HG03354 (cell line): ENCODE data around the gene THEM4.

Experiments
- ATAC-seq: cut with Tn5 transposase; IDR thresholded peaks from one replicate; pipeline ENCODE4 v1.9.1; 2021; ENCODE audit warnings: mild to moderate bottlenecking; ENCODE audit not compliant: unreplicated experiment, poor library complexity, severe bottlenecking

THEM4 gene

DNA sequence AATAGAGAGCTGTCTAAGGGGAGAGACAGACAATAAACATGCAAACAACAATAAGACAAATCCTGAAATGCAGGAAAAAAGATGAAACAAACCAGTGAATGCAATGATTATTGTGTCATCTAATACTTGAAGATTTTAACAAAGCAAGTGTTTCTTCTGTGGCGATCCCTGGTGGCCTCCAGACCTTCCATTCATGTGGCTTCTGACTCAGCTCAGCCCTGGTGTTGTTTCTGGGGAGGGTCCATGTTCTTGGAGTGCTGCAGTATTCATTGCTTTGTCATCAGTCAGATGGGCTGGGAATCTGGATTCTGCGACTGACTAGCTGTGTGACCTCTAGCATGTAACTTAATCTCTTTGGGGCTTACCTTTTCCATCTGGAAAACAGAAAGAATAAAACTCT, 68.2 kb downstream of the THEM4 start:
- ATAC-seq, result no peak

DNA sequence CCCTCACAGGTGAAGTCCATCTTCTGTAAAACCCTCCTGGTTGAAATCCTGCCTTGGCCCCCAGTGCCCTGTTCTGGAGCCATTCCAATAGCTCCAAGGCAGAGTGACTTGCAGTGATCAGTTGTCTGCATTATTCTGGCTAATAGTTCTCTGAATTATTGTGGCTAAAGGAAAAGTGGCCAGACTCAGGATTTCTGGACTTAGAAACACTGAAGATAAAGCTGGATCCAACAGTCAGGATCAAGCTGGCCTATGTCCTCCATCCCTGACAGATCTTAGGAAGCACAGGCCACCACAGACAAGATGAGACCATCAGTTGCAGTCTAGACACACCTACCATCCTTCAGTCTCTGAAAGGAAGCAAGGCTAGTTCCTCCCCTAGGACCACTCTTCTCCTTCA, 68.9 kb downstream of the THEM4 start:
- ATAC-seq, result no peak

DNA sequence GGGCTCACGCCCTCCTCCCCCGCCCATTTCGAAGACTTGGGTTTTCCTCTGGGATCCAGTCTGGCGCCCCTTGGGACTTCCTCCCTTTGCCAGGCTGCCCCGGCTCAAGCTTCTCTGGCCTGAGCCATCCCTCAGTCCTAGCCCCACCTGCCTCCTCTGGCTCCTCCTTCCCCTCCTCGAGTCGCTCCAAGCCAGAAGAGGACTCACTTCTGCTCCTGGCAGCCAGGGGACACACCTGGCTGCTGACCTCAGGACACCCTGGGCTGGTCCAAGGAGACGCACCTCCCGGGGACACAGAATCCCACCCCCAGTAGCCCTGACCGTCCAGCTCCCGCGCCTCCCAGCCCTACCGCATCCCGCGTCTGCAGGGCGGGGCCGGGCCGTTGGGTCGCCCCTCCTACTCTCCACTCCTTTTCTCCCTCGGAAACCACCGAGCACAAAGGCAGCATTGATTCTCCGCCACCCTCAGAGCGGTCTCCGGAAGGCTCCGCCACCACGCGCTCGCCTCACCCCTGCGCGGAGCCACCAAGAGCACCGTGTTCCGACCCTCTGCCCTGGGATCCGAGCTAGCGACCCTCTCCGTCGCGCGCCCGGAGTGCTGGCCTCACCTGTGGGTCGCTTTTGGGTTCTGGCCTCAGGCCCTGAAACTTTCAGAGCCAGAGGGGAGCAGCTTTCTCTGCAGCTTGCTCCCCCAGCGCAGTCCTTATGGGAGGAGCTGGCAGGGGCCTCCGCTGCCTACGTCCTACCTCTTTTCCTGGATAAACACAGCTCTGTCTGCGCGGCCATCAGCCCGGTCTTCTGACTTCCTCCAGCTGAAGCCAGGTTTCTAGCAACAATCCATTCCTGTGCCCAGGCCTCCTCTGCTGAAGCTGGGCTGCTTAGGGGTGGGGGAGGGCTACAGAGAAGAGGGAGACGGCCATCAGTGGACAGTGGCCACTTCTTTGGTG, 69.6 kb downstream of the THEM4 start, which contains the start of gene C2CD4D:
C2CD4D (minus strand) TSS at position 364 of the 947 bp plus-strand sequence. CDS start 831 bp downstream, outside the sequence.
- peak; percentile 57 for ATAC-seq

DNA sequence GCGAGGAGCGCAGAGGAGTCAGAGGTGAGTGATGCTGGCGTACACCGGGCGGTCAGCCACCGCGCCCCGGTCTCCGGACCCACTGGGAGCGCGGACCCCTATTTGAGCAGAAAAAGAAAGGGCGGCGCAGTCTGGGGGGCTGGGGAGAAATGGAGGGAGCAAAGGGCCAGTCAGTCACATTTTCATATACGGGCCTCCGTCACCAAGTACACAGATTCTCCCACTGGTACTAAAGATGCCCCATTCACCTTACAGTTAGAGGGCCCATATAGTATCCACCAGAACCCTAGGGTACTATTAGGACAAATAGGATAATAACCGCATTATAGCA, 70.3 kb downstream of the THEM4 start:
- ATAC-seq, result no peak

DNA sequence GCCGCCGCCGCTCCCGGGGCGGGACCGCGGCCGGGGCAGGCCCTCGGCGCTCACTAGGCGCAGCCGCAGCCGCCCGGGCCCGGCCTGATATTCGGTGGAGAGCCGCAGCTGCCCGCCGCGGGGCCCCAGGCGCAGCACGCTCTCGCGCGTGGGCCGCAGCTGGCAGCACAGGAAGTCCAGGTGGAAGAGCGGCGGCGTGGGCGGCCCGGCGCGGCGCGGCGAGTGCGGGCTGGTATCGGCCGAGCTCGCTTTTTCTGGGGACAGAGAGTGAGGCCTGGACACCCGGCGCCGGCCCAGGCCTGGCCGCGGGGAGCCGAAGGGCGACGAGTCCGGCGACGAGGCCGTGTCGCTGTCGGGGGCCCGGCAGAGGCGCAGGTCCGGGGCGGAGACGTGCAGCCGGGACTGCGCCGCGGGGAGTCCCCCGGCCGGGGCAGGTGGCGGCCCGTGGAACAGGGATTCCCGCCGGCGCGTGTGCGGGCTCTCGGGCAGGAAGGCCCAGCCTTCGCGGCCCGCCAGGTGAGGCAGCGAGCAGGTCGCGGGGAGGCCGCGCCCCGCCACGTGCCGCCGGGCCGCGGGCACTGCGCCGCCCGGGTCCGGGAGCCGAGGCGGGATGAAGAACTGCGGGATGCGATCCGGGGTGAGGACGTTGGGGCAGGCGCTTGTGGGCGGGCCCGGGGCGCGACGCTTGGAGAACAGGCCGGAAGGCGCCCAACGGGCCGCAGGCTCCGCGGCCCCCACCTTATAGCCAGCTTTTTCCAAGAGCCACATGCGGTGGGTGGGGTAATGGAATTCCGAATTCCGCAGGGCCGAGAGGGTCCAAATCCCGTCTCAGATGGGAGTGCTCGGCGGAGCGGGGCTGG, 70.9 kb downstream of the THEM4 start:
- ATAC-seq, result no peak

DNA sequence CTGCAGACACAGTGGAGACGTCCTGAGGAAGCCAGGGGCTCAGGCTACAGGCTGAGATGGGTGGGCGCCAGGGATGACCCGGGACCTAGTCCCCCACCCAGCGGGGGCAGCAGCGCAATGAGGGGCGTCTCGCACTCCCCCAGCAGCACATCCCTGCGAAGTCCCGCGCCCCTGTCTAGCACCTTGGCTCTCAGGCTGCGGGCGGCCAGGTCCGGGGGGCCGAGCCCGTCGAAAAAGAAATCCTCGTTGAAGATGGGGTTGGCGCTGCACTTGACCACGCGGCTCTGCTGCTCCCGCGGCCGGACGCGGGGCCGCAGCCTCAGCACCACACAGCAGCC, 71.5 kb downstream of the THEM4 start:
- ATAC-seq, result no peak

DNA sequence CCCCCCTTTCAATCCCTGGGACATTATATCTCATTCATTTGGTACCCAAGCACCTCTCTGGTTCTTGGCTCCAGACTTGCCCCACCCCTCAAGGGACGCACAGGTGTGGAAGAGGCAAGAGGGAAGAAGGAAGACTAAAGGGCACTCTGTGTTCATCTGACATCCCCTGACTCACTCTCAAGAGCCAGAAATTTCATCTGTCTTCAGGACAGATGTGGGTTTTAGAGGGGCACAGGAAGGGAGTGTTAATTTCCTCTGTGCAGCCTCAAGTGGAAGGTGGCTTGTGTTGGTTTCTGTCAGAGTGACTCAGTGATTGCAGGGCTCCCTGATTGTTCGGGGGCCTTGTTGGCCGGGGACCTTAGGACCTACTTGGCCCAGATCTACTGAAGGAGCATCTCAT, 72.1 kb downstream of the THEM4 start:
- ATAC-seq, result no peak

DNA sequence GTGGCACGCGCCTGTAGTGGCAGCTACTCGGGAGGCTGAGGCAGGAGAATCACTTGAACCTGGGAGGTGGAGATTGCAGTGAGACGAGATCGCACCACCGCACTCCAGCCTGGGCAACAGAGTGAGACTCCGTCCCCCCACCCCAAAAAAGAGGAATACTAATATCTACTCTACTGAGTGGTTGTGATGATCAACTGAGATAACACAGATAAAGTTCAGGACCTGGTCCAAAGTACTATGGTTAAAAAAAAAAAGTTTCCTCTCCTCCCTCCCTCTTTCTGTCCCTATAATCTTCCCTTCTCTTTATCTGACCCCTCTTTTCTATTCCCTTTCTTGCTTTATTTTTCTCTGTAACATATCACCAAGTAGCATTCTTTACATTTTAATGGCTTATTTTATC, 73.7 kb downstream of the THEM4 start:
- ATAC-seq, result no peak

DNA sequence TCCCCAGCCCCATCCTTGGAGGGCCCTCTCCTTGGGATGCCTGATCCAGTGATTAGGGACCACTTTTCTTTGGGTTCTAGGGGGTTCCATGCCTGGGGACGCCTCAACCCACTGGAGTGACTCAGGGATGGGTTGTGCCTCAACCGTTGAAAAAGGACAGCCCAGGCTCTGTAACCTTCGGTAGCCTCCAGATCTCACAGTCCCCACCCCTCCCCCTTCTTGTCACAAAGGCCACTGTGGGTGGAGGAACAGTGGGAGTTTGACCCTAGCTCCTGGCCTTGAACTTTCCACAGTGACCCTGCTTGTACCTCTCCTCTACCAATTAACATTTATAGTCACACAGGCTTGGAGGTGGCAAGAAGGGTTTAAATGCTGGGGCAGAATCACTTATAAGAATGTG, 75.1 kb downstream of the THEM4 start:
- no peak for ATAC-seq

DNA sequence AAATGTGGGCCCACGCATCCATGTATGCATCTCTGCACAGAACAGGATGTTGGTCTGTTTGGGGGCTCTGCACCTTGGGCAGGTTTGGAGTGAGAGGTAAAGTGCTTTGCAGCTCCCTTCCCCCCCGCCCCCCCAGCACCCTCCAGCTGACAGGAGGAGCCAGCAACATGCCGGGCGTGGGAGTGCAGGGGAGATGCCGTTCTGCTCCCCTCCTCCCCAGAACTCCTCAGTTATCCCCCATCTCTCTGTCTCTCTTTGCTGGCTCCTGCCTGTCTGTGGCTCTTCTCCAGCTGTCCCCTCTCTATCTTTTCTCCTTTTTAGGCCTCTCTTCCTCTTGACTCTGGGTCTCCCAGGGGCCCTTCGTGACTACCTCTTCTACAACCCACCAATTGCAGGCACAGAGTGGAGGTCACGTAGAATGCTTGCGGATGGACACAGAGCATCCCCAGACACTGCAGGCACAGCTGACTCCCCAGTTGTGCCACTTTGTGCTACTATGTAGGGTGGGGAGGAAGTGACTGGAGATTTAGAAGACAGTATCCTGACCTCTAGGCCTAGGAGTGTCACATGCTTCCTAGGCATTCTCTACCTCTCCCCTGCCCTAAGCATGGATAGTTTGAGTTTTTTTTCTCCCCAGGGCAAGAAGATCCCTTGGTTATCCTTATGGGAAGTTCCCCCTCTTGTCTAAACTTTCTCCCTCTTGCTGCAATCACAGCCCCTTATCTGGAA, 76.0 kb downstream of the THEM4 start:
- no peak for ATAC-seq

DNA sequence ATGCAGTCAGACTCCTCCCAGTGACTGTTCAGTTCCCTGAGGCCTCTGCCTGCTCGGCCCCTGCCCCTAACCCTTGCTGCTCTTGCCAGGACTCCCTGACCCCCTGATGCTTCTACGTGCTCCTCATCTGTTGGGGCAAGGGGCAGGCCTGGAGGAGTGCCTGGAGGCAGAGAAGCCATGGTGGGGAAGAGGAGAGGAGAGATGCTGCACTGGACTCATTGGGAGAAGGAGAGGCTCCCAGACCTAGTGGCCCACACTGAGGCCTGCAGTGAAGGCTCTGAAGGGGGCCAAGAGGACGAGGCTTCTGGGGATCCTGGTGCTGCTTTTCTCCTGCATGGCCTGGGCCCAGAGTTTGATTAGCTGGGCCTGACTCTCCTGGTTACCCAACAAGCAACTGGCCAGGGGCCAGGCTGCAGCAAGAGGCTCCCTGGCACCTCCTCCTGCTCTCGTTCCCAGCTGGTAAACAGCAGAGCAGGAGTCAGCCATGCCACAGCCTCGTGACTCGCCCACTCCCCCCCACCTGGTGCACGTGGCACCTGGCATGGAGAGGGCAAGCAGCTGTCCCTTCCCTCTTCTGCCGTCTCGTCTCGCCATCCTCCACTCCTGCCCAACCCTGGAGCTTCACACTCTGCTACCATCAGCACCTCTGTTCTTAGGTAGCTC, 76.9 kb downstream of the THEM4 start:
- ATAC-seq, result no peak

DNA sequence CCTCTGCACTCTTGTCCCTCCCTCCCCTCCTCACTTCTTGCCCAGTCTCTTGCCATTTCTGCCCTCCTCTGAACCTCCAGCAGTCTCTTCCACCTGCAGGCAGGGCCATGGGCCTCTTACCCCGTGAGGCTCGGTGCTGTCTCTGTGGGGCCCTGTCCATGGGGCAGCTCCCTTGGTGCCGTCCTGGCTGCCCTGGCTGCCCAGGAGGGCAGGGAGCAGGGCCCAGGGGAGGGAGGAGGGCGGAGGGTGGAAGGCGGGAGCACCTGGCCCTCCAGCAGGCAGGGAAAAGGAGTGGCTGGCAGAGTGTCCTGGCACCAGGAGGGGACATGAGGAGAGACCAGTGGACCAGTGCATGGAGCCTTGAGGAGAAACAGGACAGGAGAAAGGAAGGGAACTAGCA, 77.7 kb downstream of the THEM4 start, which contains the start of gene RORC:
RORC (minus strand) TSS at position 198 of the 400 bp plus-strand sequence; CDS start at position 160, 38 bp downstream.
- no peak for ATAC-seq

DNA sequence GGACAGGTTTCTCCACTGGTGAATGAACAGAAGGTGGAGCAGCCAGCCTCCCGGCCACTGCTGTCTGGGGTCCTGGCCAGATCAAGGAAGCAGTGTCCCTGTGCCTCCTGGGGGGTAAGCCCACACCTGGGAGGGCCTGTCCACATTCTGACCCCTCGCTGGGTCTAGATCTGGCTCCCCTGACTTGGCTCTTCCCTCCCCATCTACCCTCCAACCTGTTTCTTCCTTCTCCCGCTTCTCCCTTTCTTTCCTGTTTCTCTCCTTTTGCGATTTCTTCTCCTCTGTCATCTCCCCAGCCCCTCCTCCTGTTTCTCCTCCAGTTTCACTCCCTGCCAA, 78.1 kb downstream of the THEM4 start:
- no peak for ATAC-seq

DNA sequence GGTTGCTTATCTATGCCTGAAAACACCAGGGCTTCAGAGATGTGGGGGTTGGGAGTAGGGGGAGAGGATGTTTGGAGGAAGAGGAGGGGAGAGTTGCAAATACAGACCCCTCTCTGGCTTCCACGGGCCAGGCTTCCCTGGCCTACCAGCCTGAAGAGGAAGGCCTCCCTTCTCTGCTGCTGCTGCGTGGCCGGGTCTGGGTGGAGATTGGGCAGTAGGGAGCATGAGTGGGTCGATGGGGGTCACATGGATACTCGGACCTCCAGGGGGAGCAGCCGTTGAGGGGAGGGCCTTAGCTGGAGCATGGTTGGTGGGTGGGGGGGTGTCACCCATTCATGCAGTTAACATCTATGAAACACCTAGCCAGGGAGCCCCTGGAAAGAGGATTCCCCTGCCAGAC, 79.3 kb downstream of the THEM4 start:
- ATAC-seq, result no peak

DNA sequence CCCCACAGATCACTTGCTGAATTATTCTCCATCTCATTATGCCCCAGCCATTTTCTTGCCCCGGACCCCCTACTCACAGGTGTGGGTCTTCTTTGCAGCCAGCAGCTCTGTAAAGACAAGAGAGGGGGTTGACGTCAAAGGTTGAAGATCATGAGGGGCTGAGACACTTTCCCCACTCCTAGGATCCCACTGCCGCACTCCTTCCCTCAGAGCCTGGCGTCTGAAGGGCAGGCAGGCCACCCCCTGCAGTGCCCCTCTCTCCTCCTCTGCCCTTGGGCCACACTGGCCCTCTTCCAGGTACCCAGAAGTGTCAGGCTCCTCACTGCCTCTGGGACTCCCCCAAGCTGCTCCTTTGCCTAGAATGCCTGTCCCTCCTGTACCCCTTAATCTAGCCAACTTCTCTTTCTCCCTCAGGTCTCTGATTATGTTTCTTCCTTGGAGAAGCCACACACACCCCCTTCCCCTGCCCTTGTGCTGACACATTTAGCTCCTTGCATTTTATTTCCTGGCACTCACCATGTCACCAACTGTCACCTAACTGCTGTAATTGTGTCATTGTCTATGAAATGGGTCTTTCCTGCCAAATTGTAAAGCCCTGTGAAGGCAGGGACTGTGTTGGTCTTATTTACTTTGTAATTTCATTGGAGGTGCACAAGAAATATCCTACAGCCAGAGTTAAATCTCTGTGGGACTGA, 79.8 kb downstream of the THEM4 start:
- no peak for ATAC-seq

DNA sequence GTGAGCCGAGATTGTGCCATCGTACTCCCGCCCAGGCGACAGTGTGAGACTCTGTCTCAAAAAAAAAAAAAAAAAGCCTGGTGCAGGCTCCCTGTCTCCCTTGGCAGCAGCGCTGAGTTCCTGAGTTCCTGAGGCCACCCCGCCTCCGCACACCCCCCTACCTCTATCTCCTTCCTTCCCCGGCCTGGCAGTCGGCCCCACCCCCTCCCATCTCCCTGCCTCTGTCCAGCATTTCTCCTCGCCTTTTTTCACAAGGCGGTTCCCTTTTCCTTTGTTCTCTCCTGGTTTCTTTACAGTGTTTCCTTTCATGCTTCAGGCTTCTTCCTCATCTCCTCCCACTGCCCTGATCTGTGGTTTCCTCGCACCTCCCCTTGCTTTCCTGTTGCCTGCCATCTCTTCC, 80.4 kb downstream of the THEM4 start:
- no peak for ATAC-seq

DNA sequence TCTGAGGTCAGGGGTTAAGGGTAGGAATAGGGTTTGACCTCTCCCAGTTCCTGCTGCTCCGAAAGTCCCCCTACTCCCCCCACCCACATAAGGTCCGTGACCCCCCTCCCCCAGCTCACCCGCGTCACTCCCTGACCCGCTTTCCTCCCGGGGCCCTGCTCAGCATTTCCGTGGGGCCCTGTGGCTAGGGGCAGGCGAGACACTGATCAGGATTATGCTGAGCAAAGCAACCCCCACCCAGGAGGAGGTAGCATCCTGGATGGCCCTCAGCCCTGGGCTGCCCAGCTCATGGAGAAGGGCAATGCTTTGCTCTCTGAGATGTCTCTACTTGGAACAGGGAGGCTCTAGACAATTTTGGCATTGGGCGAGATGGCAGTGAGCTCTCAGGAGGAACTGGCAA, 81.5 kb downstream of the THEM4 start:
- ATAC-seq, result no peak

DNA sequence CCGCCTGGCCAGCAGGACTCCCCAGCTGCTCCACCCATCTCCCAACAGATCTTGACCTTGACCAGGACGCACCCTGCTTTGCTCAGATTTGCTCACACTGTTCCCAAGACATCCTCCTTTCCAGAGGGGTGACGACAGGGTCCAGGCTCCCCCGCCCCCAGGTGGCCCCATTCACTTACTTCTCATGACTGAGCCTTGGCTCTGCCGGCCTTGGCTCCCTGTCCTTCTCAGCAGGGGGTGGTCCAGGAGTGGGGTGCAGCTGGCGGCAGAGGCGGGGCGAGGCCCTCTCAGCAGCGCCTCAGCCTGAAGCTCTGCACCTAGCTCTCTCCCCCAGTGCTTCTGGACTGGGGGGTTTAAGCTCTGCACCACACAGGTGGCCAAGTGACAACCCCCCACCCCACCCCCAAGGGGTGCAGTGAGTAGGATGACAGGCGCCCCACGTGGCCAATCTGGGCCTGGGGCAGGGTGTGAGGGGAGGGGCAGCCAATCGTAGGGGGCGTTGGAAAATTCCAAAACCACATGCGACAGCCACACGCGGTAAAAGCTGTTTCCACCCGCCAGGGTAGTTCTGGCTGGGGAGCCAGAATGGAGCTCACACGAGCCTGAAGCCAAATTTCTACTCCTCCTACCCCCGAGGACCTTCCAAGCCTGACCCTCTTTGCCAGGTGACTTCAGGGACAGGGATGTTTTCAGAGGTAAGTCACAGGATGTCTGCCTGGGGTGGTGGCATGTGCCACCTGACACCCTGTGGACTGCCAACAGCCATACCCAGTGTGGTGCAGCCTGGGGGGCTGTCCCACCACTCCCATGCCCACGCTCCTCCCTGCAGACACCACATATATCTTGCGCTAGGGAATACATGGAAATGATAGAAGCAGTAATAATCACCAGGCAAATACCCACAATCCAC, 83.3 kb downstream of the THEM4 start:
- no peak for ATAC-seq
